Type B pancreatic cell (in vitro differentiated cells): ENCODE data around the gene SACM1L. TPM values are rescaled to one million over a fixed set of nuclear protein-coding genes. Genes with fewer than 3 reads are reported as not detected.
A peak's percentile ranks its signal among the peaks of the same experiment; 100 is the strongest.

Experiments
- DNase-seq: peaks from one replicate; pipeline ENCODE4 v3.0.0; 2021; ENCODE audit warnings: mixed read lengths; ENCODE audit not compliant: unreplicated experiment; ENCODE audit errors: extremely low spot score
- H3K27ac Mint-ChIP-seq: 2 replicates; pipeline ENCODE4 v1.8.0; 2021; ENCODE audit warnings: mild to moderate bottlenecking, mixed read lengths
- H3K27me3 Mint-ChIP-seq: 2 replicates; pipeline ENCODE4 v1.8.0; 2021; ENCODE audit warnings: mixed read lengths
- H3K36me3 Mint-ChIP-seq: 2 replicates; pipeline ENCODE4 v1.8.0; 2021; ENCODE audit warnings: mixed read lengths
- H3K4me1 Mint-ChIP-seq: one replicate; pipeline ENCODE4 v1.8.0; 2021; ENCODE audit warnings: mixed read lengths; ENCODE audit not compliant: unreplicated experiment
- H3K4me3 Mint-ChIP-seq: 2 replicates; pipeline ENCODE4 v1.8.0; 2021; ENCODE audit warnings: mild to moderate bottlenecking, mixed read lengths
- H3K9me3 Mint-ChIP-seq: 2 replicates; pipeline ENCODE4 v1.8.0; 2021; ENCODE audit warnings: mixed read lengths
- CTCF ChIP-seq: fragments of 200-600 bp; sonication (generic); conservative IDR thresholded peaks from 2 replicates; pipeline ENCODE4 v1.5.0; 2021; ENCODE audit warnings: antibody characterized with exemption, mild to moderate bottlenecking
- total RNA-seq: library from RNA; stranded (reverse); gene quantifications from 2 replicates; pipeline ENCODE4 v1.2.1, GENCODE V29; 2021; ENCODE audit warnings: low replicate concordance

Gene SACM1L
- total RNA-seq, 1 donor from 2014 or later, result 51.6 TPM

GRCh38 chr3:45654397-45654944 is 34.7 kb upstream of the SACM1L start:
- no peak for DNase-seq
- Mint-ChIP-seq H3K36me3 (peaks cover 4% of the 10 kb centered on the region), H3K9me3 (no peaks in the 10 kb centered on the region), H3K4me1 (peaks cover 4% of the 10 kb centered on the region), H3K4me3 (no peak overlapping the region), H3K27ac (no peak overlapping the region), H3K27me3 (no peaks in the 10 kb centered on the region)
- TF ChIP-seq CTCF, result no peak

- Mint-ChIP-seq H3K36me3 (no peaks in the 10 kb centered on the region), H3K27me3 (no peaks in the 10 kb centered on the region), H3K9me3 (no peaks in the 10 kb centered on the region), H3K4me3 (no peak overlapping the region), H3K27ac (peak overlapping the region; percentile 45), H3K4me1 (peaks cover 8% of the 10 kb centered on the region)
- no peak for TF ChIP-seq CTCF
- DNase-seq, result no peak
These were observed 33.3 kb upstream of the SACM1L start for GRCh38 chr3:45655906-45656305.

GRCh38 chr3:45656575-45657363 is 32.4 kb upstream of the SACM1L start:
- Mint-ChIP-seq H3K36me3 (no peaks in the 10 kb centered on the region), H3K4me3 (no peak overlapping the region), H3K9me3 (no peaks in the 10 kb centered on the region), H3K27ac (peak overlapping the region; percentile 31), H3K4me1 (peaks cover 8% of the 10 kb centered on the region), H3K27me3 (no peaks in the 10 kb centered on the region)
- TF ChIP-seq CTCF, result peak; percentile 91
- DNase-seq, result peak; percentile 82

GRCh38 chr3:45657853-45658252 is 31.3 kb upstream of the SACM1L start:
- H3K27ac Mint-ChIP-seq, result no peak overlapping the region
- no peaks in the 10 kb centered on the region for H3K27me3 Mint-ChIP-seq
- H3K4me3 Mint-ChIP-seq, result no peak overlapping the region
- H3K9me3 Mint-ChIP-seq, result no peaks in the 10 kb centered on the region
- peaks cover 8% of the 10 kb centered on the region for H3K4me1 Mint-ChIP-seq
- no peak for DNase-seq
- TF ChIP-seq CTCF, result no peak
- H3K36me3 Mint-ChIP-seq, result no peaks in the 10 kb centered on the region

- peak; percentile 88 for TF ChIP-seq CTCF
- DNase-seq, result no peak
- no peak overlapping the region for H3K4me3 Mint-ChIP-seq
- H3K27ac Mint-ChIP-seq, result peak overlapping the region; percentile 25
- H3K27me3 Mint-ChIP-seq, result no peaks in the 10 kb centered on the region
- no peaks in the 10 kb centered on the region for H3K36me3 Mint-ChIP-seq
- no peaks in the 10 kb centered on the region for H3K9me3 Mint-ChIP-seq
- peaks cover 8% of the 10 kb centered on the region for H3K4me1 Mint-ChIP-seq
These were observed 29.3 kb upstream of the SACM1L start for GRCh38 chr3:45659661-45660566.
